ENCODE data around the gene MDGA2.

The MDGA2 gene

DNA sequence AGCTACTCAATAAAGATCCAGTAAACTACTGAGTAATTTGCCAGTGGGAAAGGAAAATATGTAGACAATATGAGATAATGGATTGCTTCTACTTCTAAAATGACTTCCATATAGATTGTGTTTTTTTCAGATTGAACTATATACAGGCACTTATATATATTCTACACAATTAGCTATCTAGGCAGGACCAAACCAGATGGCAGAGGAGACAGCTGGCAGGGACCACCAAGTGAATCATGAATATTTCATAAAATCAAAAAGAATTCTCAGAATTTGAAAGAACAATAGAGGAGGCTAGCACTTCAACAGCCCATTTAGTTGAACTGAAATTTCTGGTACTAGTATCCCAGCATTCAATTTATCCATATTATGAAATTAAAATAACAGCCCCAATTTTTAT lies 685.8 kb downstream of the MDGA2 start:
- Histone ChIP-seq H3K18ac (ENCODE audit: low read depth in 1 of 2, low read length in 2 of 2) (no peak overlapping the region), H3K9ac (ENCODE audit: low read length) (no peak overlapping the region), H4K91ac (ENCODE audit: low read length) (no peak overlapping the region), H2AK5ac (ENCODE audit: low read length, severe bottlenecking) (no peak overlapping the region), H2BK15ac (ENCODE audit: low read depth, poor library complexity, severe bottlenecking) (no peak overlapping the region), H3K23ac (ENCODE audit: low read length in 2 of 2) (no peak overlapping the region), H2BK12ac (ENCODE audit: low read length in 2 of 2) (no peak overlapping the region), H3K4me3 (ENCODE audit: insufficient read depth in 1 of 2, low read depth in 1 of 2, low read length in 2 of 2) (no peak overlapping the region), H3K79me1 (replicated peaks; ENCODE audit: low read length, poor library complexity, severe bottlenecking) (no peaks in the 10 kb centered on the region), H3K9me3 (ENCODE audit: control insufficient read depth, low read length) (no peaks in the 10 kb centered on the region), H3K4ac (ENCODE audit: low read depth in 1 of 2, low read length in 2 of 2) (no peak overlapping the region), H3K4me1 (ENCODE audit: control insufficient read depth, insufficient read depth, low read depth, low read length) (no peaks in the 10 kb centered on the region), H2AFZ (ENCODE audit: low read depth, low read length) (no peak overlapping the region), H3K36me3 (ENCODE audit: control insufficient read depth in 1 of 2, insufficient read depth in 2 of 2, low read depth in 1 of 2, low read length in 2 of 2) (no peaks in the 10 kb centered on the region), H3K27me3 (ENCODE audit: control insufficient read depth in 1 of 2, insufficient read depth in 1 of 2, low read length in 2 of 2) (no peaks in the 10 kb centered on the region), H2BK120ac (ENCODE audit: low read depth, low read length) (no peak overlapping the region), H4K8ac (ENCODE audit: low read length) (no peak overlapping the region), H3K27ac (ENCODE audit: low read length, poor library complexity, severe bottlenecking) (no peak overlapping the region), H3K4me2 (ENCODE audit: low read length, poor library complexity, severe bottlenecking) (no peak overlapping the region), H3K14ac (ENCODE audit: low read length in 2 of 2) (no peak overlapping the region), H2BK5ac (ENCODE audit: low read depth, low read length, poor library complexity, severe bottlenecking) (no peak overlapping the region)
- no peak for DNase-seq

DNA sequence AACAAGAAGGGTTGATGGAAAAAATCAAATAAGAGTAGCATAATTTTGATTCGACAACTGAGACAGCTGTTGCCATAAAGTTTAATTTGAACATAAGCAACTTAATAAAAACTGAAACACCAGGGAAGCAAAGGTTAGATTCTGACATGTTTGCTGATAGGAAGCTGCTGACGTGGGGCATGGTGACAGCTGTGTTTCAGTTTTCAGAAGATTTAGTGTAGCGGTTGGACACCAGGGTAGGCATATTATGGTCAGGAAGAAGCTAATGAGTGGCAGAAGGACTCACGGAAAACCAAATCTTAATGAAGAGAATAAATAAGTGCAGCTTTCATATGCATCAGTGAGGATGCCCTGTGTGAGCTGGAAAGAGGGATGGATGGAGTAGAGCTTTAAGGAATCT lies 687.1 kb downstream of the MDGA2 start:
- no peaks in the 10 kb centered on the region for H3K4me1 ChIP-seq (ENCODE audit: control insufficient read depth, insufficient read depth, low read depth, low read length)
- H2BK12ac ChIP-seq (ENCODE audit: low read length in 2 of 2): no peak overlapping the region
- no peaks in the 10 kb centered on the region for H3K36me3 ChIP-seq (ENCODE audit: control insufficient read depth in 1 of 2, insufficient read depth in 2 of 2, low read depth in 1 of 2, low read length in 2 of 2)
- no peak overlapping the region for H3K4ac ChIP-seq (ENCODE audit: low read depth in 1 of 2, low read length in 2 of 2)
- no peak overlapping the region for H2BK120ac ChIP-seq (ENCODE audit: low read depth, low read length)
- no peak overlapping the region for H4K91ac ChIP-seq (ENCODE audit: low read length)
- no peaks in the 10 kb centered on the region for H3K79me1 ChIP-seq (replicated peaks; ENCODE audit: low read length, poor library complexity, severe bottlenecking)
- H4K8ac ChIP-seq (ENCODE audit: low read length): no peak overlapping the region
- H3K27ac ChIP-seq (ENCODE audit: low read length, poor library complexity, severe bottlenecking): no peak overlapping the region
- no peak overlapping the region for H3K4me2 ChIP-seq (ENCODE audit: low read length, poor library complexity, severe bottlenecking)
- no peak overlapping the region for H3K4me3 ChIP-seq (ENCODE audit: insufficient read depth in 1 of 2, low read depth in 1 of 2, low read length in 2 of 2)
- H2BK15ac ChIP-seq (ENCODE audit: low read depth, poor library complexity, severe bottlenecking): no peak overlapping the region
- no peaks in the 10 kb centered on the region for H3K9me3 ChIP-seq (ENCODE audit: control insufficient read depth, low read length)
- H2AK5ac ChIP-seq (ENCODE audit: low read length, severe bottlenecking): no peak overlapping the region
- H2AFZ ChIP-seq (ENCODE audit: low read depth, low read length): no peak overlapping the region
- H2BK5ac ChIP-seq (ENCODE audit: low read depth, low read length, poor library complexity, severe bottlenecking): no peak overlapping the region
- no peak overlapping the region for H3K23ac ChIP-seq (ENCODE audit: low read length in 2 of 2)
- H3K18ac ChIP-seq (ENCODE audit: low read depth in 1 of 2, low read length in 2 of 2): no peak overlapping the region
- WGBS: 87% methylated on average over 4 of the region's 4 CpGs
- no peak overlapping the region for H3K9ac ChIP-seq (ENCODE audit: low read length)
- DNase-seq: no peak
- no peak overlapping the region for H3K14ac ChIP-seq (ENCODE audit: low read length in 2 of 2)
- H3K27me3 ChIP-seq (ENCODE audit: control insufficient read depth in 1 of 2, insufficient read depth in 1 of 2, low read length in 2 of 2): no peaks in the 10 kb centered on the region

DNA sequence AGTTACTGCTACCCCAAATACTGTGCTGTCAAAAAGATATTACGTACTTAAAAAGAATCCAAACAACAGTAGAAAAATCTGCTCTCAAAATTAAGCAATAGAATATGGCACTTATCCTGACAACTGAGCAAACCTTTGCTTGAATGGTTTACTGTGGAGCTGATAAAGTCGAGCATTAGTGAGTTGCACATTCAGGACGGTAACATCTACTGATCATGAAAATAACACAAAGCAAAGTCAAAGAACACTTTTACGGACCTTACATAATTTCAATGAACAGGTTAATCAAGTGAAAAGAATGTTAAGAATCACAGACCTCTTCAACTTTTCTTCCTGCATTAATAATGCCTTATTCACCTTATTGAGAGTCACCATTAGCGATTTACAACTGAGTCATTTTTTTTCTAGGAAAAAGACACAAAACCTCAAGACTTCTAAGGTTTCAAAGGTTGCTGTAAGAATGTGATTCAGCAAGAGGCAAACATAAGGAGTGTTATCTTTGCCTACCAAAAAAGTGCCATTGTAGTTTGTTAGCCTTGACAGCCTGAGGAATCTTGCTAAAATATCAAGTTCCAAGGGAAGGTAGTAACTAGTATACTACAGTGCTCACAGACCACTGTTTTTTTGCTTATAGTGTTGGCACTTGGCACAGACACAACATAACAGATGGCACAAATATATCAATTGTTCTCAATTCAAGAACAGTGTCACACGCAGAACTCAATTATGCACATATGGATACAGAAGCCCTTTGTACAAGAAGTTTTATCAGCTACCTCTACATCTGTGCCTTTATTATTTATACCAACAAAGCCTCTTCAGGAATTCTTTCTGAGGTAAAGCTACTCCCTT lies 689.6 kb downstream of the MDGA2 start:
- H3K9me3 ChIP-seq (ENCODE audit: control insufficient read depth, low read length): no peaks in the 10 kb centered on the region
- H3K23ac ChIP-seq (ENCODE audit: low read length in 2 of 2): no peak overlapping the region
- H2AK5ac ChIP-seq (ENCODE audit: low read length, severe bottlenecking): no peak overlapping the region
- H3K4me1 ChIP-seq (ENCODE audit: control insufficient read depth, insufficient read depth, low read depth, low read length): no peaks in the 10 kb centered on the region
- no peaks in the 10 kb centered on the region for H3K27me3 ChIP-seq (ENCODE audit: control insufficient read depth in 1 of 2, insufficient read depth in 1 of 2, low read length in 2 of 2)
- DNase-seq: no peak
- no peak overlapping the region for H2BK120ac ChIP-seq (ENCODE audit: low read depth, low read length)
- over 99% methylated on average over 5 of the region's 6 CpGs for WGBS
- H3K27ac ChIP-seq (ENCODE audit: low read length, poor library complexity, severe bottlenecking): no peak overlapping the region
- no peak overlapping the region for H2BK5ac ChIP-seq (ENCODE audit: low read depth, low read length, poor library complexity, severe bottlenecking)
- no peak overlapping the region for H3K9ac ChIP-seq (ENCODE audit: low read length)
- H2AFZ ChIP-seq (ENCODE audit: low read depth, low read length): no peak overlapping the region
- no peak overlapping the region for H3K4me2 ChIP-seq (ENCODE audit: low read length, poor library complexity, severe bottlenecking)
- H3K18ac ChIP-seq (ENCODE audit: low read depth in 1 of 2, low read length in 2 of 2): no peak overlapping the region
- no peaks in the 10 kb centered on the region for H3K79me1 ChIP-seq (replicated peaks; ENCODE audit: low read length, poor library complexity, severe bottlenecking)
- H3K14ac ChIP-seq (ENCODE audit: low read length in 2 of 2): no peak overlapping the region
- H3K4ac ChIP-seq (ENCODE audit: low read depth in 1 of 2, low read length in 2 of 2): no peak overlapping the region
- no peak overlapping the region for H3K4me3 ChIP-seq (ENCODE audit: insufficient read depth in 1 of 2, low read depth in 1 of 2, low read length in 2 of 2)
- no peaks in the 10 kb centered on the region for H3K36me3 ChIP-seq (ENCODE audit: control insufficient read depth in 1 of 2, insufficient read depth in 2 of 2, low read depth in 1 of 2, low read length in 2 of 2)
- H2BK12ac ChIP-seq (ENCODE audit: low read length in 2 of 2): no peak overlapping the region
- H4K8ac ChIP-seq (ENCODE audit: low read length): no peak overlapping the region
- H2BK15ac ChIP-seq (ENCODE audit: low read depth, poor library complexity, severe bottlenecking): no peak overlapping the region
- no peak overlapping the region for H4K91ac ChIP-seq (ENCODE audit: low read length)

DNA sequence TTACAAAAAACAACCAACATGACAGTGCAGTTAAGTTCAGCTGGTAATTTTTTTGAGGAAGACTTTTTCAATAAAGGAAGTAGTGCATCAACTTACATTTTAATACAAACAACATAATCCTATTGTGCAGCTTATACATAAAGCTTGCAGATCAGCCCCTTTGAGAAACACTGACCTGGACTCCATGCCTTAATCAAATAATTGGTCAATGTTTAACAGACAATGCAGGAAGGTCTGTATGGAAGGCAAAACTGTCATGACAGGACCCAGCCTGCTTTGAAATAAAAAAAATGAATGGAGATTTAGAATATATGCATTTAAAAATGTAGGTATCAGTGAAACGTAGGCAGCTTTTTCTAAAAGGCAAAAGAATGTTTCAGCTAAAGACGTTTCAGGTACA lies 702.1 kb downstream of the MDGA2 start:
- H3K27ac ChIP-seq (ENCODE audit: low read length, poor library complexity, severe bottlenecking): no peak overlapping the region
- H2BK15ac ChIP-seq (ENCODE audit: low read depth, poor library complexity, severe bottlenecking): no peak overlapping the region
- H3K4me3 ChIP-seq (ENCODE audit: insufficient read depth in 1 of 2, low read depth in 1 of 2, low read length in 2 of 2): no peak overlapping the region
- no peak overlapping the region for H3K23ac ChIP-seq (ENCODE audit: low read length in 2 of 2)
- no CpG with 5 or more reads among the region's 2 CpGs for WGBS
- no peak overlapping the region for H4K8ac ChIP-seq (ENCODE audit: low read length)
- no peaks in the 10 kb centered on the region for H3K79me1 ChIP-seq (replicated peaks; ENCODE audit: low read length, poor library complexity, severe bottlenecking)
- no peak overlapping the region for H4K91ac ChIP-seq (ENCODE audit: low read length)
- H3K27me3 ChIP-seq (ENCODE audit: control insufficient read depth in 1 of 2, insufficient read depth in 1 of 2, low read length in 2 of 2): no peaks in the 10 kb centered on the region
- peaks cover 4% of the 10 kb centered on the region for H3K9me3 ChIP-seq (ENCODE audit: control insufficient read depth, low read length)
- H3K18ac ChIP-seq (ENCODE audit: low read depth in 1 of 2, low read length in 2 of 2): no peak overlapping the region
- H3K4me2 ChIP-seq (ENCODE audit: low read length, poor library complexity, severe bottlenecking): no peak overlapping the region
- no peak overlapping the region for H2BK12ac ChIP-seq (ENCODE audit: low read length in 2 of 2)
- no peak overlapping the region for H2BK5ac ChIP-seq (ENCODE audit: low read depth, low read length, poor library complexity, severe bottlenecking)
- no peaks in the 10 kb centered on the region for H3K36me3 ChIP-seq (ENCODE audit: control insufficient read depth in 1 of 2, insufficient read depth in 2 of 2, low read depth in 1 of 2, low read length in 2 of 2)
- H3K9ac ChIP-seq (ENCODE audit: low read length): no peak overlapping the region
- no peak overlapping the region for H3K4ac ChIP-seq (ENCODE audit: low read depth in 1 of 2, low read length in 2 of 2)
- no peak for DNase-seq
- H3K14ac ChIP-seq (ENCODE audit: low read length in 2 of 2): no peak overlapping the region
- H2AFZ ChIP-seq (ENCODE audit: low read depth, low read length): no peak overlapping the region
- no peak overlapping the region for H2AK5ac ChIP-seq (ENCODE audit: low read length, severe bottlenecking)
- no peaks in the 10 kb centered on the region for H3K4me1 ChIP-seq (ENCODE audit: control insufficient read depth, insufficient read depth, low read depth, low read length)
- no peak overlapping the region for H2BK120ac ChIP-seq (ENCODE audit: low read depth, low read length)
